GM12873 (cell line): ENCODE measurements around the gene UCN.

ENCODE experiments used
- CTCF ChIP-seq: IDR thresholded peaks from 2 replicates; pipeline ENCODE4 v1.5.1; 2012; ENCODE audit warnings: low read depth, mild to moderate bottlenecking, moderate library complexity, low read length, control low read depth; ENCODE audit not compliant: insufficient read depth; ENCODE audit errors: missing control alignments

UCN gene

GRCh38 chr2:27308359-27308881 is at the start of gene UCN:
Gene UCN, minus strand, starts transcription at chr2:27308445. Its CDS starts 550 bp downstream, at chr2:27307895.
- TF ChIP-seq CTCF, result no peak

DNA sequence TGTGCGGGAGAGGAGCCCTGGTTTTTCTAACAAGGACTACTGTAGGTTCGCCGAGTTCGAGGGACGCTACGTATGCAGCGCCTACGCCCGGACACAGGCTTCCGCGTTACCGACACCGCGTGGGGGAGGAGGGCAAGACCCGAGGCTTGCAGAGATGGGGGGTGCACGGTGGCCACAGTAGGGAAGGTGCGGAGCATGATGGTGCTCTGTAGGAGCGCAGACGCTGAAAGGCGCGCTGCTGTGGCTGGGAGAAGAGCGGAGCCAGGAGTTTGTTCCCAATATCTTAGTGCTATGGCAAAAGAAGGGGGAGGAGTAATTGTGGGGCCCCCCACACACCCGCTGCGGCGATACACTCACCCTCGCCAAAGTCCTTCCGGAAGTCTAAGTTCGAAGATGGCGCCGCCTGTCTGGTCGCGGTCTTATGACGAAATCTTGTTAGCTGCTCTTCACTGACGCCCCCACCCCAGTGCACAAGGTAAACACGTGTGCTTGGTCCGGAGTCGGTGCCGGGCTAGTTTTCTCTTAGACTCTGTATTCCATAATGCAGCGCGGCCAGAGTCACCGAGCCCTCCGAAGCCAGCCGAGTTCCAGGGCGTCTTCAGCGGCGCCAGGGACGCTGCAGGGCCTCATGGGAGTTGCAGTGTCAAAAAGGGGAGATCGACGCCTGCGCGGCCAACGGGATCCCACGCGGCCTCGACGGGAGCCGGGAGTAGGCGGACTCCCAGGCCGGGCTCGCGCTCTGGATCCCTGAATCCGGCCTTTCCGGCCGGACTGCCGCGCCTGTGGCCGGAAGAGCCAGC is 48.3 kb upstream of the UCN start, which contains the start of gene GTF3C2:
Gene GTF3C2 (minus strand): TSS at position 383 of the 800 bp plus-strand sequence. CDS start 13,210 bp downstream, outside the sequence.
- TF ChIP-seq CTCF, result no peak

GRCh38 chr2:27356056-27356381 is 47.8 kb upstream of the UCN start:
- TF ChIP-seq CTCF, result no peak

DNA sequence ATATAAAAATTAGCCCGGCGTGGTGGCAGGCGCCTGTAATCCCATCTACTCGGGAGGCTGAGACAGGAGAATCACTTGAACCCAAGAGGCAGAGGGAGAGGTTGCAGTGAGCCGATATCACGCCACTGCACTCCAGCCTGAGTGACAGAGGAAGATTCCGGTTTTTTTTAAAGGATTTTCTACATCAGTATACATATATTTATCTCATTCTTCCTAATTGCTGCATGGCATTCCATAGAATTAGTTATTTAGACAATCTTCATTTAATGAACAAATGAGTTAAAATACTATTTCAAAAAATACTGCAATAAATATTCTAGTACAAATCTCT is 46.3 kb upstream of the UCN start:
- TF ChIP-seq CTCF, result no peak

DNA sequence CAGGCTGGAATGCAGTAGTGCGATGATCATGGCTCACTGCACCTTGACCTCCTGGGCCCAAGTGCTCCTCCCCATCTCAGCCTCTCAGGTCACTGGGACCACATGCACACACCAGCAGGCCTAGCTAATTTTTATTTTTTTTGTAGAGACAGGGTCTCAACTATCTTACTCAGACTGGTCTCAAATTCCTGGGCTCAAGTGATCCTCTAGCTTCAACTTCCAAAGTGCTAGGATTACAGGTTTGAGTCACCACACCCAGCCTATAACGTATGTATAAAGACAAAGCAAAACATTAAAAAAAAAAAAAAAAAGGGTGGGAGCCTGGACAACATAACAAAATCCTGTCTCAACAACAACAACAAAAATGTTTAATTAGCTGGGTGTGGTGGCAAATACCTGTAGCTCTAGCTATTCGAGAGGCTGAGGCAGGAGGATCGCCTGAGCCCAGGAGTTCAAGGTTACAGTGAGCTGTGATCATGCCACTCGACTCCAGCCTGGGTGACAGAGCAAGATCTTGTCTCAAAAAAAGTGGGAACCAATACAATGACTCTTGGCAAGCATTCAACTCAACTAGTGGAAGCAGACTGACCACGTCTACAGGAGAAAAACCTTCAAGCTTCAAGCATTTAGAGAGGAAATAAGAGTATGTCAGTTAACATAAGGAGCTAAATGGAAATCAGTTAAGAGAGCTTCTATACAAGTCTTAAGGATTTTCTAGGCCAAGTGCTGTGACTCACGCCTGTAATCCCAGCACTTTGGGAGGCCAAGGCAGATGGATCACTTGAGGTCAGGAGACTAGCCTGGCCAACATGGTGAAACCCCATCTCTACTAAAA is 45.7 kb upstream of the UCN start:
- no peak for TF ChIP-seq CTCF

DNA sequence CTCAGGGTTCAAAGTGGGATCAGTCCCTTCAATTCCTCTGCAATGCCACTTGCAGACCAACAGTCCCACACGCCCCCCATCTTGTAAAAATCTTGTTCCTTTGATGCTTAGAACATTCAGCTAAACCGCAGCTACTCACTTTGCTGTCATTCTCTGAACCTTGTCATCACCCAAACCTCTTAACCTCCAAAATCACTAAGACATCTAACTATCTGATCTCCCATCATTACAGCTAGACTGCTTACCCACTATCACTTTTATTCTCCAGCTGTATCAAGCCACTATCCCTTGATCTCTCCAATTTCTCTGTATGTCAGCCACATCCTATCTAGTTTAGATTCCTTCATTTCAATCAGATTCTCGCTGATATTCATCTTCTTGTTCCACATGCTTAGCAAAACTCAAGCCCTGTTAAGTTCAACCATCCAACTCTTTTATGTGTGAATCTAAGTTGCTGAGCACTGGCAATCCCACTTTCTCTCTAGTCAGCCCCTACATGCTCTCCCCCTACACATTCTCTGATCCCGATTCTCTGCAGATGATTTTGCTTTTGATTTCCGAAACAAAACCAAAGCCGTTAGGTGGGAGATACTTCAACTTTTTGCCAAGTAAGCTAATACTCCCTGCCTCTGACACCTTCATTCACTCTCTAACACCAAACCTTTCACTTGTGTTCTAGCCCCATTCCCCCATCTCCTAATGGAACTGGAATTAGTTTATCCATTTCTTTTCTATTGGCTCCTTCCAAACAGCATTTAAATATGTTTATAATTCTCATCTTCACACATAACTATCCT is 43.8 kb upstream of the UCN start:
- no peak for TF ChIP-seq CTCF
